KOPT-K1 (cell line): ENCODE measurements around the gene MVK.

Experiments
- H3K27ac ChIP-seq: fragments of 200-600 bp; sonication (generic); 2 replicates; pipeline ENCODE4 v1.5.1; 2016; ENCODE audit warnings: antibody characterized with exemption, mild to moderate bottlenecking, low read depth, low read length; ENCODE audit not compliant: poor library complexity, severe bottlenecking
- H3K36me3 ChIP-seq: fragments of 200-600 bp; sonication (generic); 2 replicates; pipeline ENCODE4 v1.5.1; 2017; ENCODE audit warnings: antibody characterized with exemption, mild to moderate bottlenecking, low read length, moderate library complexity; ENCODE audit not compliant: insufficient read depth
- H3K9me3 ChIP-seq: fragments of 200-600 bp; sonication (generic); 2 replicates; pipeline ENCODE4 v1.5.1; 2017; ENCODE audit warnings: antibody characterized with exemption, low read length, mild to moderate bottlenecking; ENCODE audit not compliant: insufficient read depth, poor library complexity, severe bottlenecking

The MVK gene

DNA sequence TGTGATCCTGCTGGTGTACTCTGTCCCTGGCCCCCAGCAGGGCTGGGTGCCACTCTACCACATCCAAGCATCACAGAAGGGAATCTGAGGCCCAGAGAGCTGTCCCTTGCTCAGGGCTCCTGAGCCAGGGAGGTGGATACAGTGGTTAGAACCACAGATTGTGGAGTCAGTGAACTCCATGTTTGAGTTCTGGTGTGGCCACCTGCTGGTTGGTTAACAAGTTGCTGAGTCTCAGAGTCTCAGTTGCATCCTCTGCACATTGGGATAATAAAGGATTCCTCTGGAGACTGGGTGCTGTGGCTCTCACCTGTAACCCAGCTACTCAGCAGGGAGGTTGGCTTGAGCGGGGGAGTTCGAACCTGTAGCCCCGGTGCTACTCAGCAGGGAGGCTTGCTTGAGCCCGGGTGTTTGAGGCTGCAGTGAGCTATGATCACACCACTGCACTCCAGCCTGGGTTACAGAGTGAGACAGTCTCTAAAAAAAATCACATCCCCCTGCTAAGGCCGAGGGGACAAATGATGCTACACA is 39.4 kb downstream of the MVK start:
- no peak overlapping the region for H3K27ac ChIP-seq
- H3K36me3 ChIP-seq: no peaks in the 10 kb centered on the region
- no peaks in the 10 kb centered on the region for H3K9me3 ChIP-seq

DNA sequence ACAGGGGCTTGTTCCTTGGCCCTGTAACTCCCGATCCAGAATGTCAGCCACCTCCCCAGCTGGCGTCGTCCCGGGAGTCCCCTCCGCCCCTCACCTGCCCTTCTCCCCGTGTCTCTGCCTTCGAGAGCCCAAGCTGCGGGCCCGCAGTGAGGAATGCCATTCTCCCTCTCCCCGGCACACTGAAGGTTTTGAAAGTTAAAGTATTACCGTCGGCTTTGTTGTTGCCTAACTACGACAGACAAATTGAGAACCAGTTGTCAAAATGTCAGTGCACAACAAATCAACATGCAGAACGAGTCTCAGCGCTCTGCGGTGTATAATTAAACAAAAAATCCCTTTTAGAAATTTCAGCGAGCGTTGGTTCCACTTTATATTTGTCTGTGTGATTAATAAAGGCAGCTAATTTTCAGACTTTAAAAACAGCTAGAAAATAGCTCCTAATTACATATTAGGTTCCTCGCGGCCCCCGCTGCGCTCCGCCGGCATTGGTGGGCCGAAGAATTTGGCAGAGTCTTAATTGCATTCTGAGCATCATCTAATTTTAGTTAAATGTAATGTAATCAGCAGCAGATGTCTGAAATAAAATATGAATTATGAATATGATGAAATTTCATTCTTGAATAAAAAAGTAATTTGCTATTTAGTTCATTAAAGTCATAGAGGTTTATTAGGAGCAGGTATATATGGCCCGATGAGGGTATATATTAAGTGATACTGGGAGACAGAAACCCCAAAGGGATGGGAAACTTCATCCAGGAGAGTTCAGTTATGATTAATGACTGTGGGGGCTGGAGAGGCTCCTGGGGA is 40.3 kb downstream of the MVK start:
- Histone ChIP-seq H3K9me3 (no peaks in the 10 kb centered on the region), H3K36me3 (no peaks in the 10 kb centered on the region), H3K27ac (no peak overlapping the region)

DNA sequence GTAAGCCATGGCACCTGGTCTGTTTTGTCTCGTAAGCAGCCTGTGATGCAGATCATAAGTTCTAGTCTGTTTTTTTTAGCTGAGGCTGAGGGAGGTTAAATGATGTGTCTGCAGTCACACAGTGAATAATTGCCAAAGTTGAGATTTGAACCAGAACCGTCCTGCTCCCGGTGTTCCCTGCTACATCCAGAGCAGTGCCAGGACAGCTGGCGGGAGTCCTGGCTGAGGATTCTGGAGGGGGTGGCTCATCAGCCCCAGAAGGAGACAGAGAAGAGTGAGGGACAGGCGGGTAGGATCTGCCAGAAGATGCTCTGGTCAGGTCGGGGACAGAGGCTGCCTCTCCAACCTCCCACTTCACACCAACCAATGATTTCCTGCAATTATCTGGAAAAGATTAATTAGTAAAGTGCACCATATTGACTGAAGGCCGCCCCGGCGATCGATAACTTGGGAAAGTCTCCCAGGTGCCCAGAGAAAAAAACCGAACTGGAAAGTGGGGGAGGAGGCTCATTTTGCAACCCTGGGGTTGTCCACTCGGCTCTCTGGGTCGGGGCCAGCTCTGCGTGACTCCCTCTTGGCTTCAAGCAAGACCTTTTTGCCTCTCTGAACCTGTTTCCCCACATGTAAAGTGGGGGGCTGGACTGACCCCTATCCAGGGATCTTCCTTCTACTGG is 42.1 kb downstream of the MVK start:
- H3K27ac ChIP-seq: no peak overlapping the region
- no peaks in the 10 kb centered on the region for H3K36me3 ChIP-seq
- no peaks in the 10 kb centered on the region for H3K9me3 ChIP-seq

DNA sequence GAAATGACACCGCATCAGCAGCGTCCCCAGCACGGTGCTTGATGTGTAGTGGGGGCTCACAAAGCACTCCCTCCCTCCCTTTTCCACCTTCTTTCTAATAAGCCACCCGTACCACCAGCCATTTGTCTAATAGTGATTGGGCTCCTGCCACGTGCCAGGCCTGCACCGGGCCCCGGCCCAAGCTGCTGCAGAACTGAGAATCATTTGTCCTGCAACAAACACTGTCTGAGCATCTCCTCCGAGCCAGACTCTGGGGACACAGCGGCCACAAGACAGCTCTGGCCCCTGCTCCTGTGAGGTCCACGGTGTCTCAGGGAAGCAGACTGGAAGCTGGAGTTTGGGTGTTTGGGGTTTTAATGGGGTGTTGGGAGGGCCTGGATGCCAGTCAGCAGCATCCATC is 43.9 kb downstream of the MVK start:
- H3K27ac ChIP-seq: no peak overlapping the region
- H3K36me3 ChIP-seq: no peaks in the 10 kb centered on the region
- no peaks in the 10 kb centered on the region for H3K9me3 ChIP-seq

DNA sequence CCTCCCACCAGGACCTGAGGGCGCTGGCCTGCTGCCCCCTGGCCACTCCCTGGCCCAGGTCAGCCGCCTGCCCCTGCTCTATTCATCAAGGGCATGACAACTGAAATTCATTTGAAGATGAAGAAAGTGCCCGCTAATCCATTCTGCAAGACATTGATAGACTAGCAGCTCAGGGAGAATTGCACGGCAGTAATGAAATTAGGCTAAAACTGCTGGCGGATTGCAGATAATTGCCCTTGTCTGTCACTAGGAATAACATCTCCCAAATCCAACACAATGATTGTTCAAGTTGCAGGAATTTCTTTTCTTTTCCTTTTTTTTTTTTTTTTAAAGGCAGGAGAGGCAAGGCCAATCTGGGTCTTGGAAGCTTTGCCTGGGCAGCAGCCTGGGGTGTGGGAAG is 44.5 kb downstream of the MVK start:
- Histone ChIP-seq H3K27ac (no peak overlapping the region), H3K36me3 (no peaks in the 10 kb centered on the region), H3K9me3 (no peaks in the 10 kb centered on the region)

DNA sequence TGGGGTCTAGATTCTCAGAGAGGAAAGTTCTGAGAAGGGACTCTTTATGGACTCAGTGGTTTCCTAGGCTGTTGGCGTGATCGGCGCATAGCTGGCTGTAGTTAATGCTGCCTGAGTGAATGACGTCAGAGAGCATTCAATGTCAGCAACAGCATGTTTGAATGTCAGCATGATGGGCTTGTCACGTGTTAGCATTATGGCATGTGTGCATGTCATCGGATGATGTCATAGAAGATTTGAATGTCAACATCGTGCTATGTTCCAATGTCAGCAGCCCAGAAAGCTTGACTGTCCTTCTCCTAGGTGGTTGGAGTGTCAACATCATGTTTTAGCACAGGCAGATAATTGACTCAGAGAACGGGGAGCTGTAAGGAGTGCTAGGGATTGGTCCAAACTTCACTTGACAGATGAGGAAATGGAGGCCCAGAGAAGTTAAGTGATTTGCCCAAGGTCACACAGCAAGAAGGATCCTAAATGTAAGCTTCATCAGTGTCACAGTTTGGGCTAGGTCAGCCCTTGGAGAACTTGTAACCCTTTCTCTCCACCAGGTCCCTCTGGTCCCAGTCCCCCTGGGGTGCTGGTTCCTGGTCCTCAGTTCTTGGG is 45.5 kb downstream of the MVK start:
- no peak overlapping the region for H3K27ac ChIP-seq
- H3K9me3 ChIP-seq: no peaks in the 10 kb centered on the region
- H3K36me3 ChIP-seq: no peaks in the 10 kb centered on the region

DNA sequence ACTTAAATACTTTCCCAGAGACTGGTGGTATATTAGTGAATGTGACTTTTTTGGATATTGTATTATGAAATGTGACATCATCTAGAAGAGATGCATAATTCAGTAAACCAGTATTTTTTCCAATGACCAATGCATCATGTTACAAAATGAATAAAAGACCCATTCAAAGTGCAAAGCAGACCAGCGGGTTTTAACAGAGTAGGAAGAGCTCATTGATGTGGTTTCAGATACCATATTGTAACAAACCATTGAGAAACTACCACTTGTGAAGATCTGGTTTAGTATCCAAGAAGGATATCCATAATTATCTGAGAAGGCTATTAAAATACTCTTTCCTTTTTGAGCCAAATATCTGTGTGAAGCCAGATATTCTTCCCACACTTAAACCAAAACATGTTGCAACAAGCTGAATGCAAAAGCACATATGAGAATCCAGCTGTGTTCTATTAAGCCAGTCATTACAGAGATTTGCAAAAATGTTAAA is 47.7 kb downstream of the MVK start:
- Histone ChIP-seq H3K27ac (no peak overlapping the region), H3K9me3 (no peaks in the 10 kb centered on the region), H3K36me3 (no peaks in the 10 kb centered on the region)

DNA sequence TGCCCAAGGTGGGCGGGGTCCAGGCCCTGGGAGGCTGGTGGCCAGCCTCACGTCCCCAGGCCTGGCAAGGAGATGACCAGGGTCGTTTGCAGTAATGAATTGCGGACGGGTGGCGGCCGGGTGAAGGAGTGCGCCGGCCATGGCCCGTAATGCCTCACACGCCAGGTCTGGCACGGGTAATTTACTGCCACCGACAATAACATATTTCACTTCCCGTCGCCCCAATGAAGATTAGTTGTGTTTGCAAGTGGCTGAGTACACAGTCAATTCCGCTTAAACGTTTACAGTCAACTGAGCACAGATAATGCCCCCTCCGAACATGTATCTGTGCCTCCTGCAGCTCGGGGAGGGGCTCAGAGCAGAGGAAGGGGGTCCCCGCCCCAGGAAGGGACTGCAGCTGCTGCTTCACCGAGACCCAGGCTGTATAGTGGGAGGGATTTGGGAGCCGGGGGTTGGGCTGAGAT is 48.3 kb downstream of the MVK start:
- no peak overlapping the region for H3K27ac ChIP-seq
- no peaks in the 10 kb centered on the region for H3K9me3 ChIP-seq
- no peaks in the 10 kb centered on the region for H3K36me3 ChIP-seq

DNA sequence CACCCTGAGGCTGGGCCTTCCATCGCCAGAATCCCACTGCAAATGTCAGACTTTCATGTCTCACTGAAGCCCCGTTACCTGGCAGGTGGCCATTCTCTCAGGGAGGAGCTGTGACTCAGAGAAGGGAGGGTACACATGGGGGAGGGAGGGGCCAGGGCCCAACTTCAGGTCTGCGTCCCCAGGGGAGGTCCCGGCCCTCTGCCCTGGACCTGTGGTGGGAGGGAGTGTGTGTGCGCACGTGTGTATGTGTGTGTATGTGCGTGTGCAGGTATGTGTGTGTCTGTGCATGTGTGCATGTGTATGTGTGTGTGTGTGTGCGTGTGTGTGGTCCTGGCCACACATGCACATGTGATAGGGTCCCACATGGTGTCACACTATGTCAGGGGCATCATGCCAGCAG is 50.9 kb downstream of the MVK start:
- H3K27ac ChIP-seq: no peak overlapping the region
- H3K36me3 ChIP-seq: no peaks in the 10 kb centered on the region
- H3K9me3 ChIP-seq: no peaks in the 10 kb centered on the region

DNA sequence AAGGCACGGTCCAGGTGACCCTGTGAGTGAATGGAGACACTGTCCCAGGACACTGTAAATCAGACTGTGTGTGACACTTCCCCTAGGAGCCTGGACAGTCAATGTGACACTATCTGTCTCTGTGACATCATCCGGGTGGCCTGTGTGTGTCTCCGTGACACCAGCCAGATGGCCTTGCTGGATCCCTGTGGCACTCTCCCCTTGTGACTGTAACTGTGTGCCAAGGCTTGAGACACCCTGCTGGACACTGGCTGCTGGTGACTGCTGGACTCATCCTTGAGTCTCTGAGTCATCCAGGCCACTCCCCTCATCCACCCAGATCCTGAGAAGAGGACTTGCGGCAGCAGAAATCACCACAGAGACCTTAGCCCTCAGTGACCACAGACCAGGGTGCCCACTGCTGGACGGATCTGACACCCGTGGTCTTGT is 51.6 kb downstream of the MVK start:
- Histone ChIP-seq H3K27ac (no peak overlapping the region), H3K9me3 (no peaks in the 10 kb centered on the region), H3K36me3 (no peaks in the 10 kb centered on the region)

DNA sequence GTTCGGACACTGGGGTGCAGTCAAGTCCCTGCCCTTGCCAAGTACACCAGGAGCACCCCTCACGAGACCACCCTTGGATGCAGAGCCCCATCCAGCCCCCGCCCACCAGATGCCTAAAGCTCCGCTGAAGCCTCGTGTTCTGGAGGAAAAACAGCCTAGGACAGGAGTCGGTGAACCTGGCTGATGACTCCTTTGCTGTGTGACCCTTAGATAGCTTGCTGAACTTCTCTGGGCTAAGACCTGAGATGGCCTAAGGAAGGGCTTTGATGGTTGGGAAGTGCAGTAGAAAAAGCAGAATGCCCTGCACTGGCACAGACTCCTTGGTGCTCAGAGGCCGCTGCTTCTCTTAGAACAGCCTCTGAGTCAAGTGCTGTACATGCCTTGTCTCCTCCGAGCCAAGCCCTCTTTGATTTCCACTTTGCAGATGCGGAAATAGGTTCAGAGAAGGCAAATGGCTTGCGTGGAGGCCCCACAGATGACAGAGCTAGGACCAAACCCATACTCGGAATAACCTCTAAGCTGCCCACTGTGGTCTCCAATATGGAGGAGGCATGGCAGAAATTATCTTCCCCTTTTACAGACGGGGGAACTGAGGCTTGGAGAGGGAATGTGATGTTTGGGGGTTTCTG is 52.3 kb downstream of the MVK start:
- no peaks in the 10 kb centered on the region for H3K36me3 ChIP-seq
- no peak overlapping the region for H3K27ac ChIP-seq
- no peaks in the 10 kb centered on the region for H3K9me3 ChIP-seq

DNA sequence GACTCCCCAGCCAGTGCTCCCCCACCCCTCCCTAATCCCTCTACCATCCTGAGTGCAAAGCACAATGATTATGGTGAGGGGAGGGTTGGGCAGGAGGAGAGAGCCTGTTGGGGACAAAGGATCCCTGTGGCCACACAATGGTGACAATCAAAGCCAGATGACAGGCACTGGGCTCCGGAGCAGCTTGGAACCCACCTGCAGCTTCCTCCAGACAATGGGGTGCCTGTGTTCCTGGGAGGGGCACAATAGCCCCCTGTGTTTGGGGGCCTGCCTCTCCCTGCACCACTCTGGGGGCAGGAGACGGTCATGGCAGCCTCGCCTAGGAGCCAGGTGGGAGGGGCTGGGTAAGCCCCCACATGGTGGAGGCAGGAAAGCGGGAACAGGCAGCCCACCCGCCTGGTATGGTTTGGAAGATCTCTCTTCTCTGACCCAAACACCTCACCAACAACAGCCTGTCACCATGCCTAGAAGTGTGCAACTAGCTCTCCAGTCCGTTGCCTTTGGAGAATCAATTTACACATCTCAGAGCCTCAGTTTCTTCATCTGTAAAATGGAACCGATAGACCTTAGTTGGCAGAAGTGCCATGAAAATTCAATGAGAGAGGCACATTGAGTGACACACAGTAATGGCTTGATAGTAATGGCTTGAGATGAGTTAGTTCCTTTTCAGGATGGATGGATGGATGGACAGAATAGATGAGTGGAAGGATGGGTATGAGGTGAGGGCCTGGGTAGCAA is 53.0 kb downstream of the MVK start:
- Histone ChIP-seq H3K27ac (no peak overlapping the region), H3K9me3 (no peaks in the 10 kb centered on the region), H3K36me3 (no peaks in the 10 kb centered on the region)

DNA sequence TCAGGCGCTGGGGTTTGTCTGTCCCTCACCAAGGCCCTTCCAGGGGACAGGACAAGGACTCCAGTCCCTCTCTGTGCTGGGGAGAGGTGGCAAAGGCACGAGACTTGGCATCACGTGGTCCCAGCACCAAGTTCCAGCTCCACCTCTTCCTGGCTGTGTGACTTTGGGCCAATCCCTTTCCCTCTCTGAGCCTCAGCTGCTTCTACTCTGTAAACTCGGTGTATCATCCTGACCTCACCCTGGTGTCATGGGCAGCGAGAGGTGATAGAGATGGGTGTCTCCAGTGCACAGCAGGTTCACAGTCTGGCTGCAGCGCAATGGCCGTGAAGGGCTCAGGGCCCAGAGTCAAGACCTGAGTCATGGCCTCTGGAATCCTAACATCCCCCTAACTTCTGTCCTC is 54.0 kb downstream of the MVK start:
- Histone ChIP-seq H3K27ac (no peak overlapping the region), H3K36me3 (no peaks in the 10 kb centered on the region)

DNA sequence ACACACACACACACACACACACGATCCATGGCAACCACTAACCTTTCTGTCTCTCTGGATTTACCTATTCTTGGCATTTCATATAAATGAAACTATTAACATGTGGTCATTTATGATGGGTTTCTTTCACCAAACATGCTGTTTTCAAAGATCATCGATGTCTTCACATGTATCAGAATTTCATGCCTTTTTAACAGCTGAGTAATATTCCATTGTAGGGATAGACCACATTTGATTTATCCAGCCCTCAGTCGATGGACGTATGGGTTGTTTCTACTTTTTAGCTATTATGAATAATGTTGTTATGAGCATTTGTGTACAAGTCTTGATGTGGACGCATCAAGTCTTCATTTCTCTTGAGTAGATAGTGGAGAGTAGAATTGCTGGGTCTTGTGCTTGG is 56.5 kb downstream of the MVK start:
- Histone ChIP-seq H3K36me3 (no peaks in the 10 kb centered on the region), H3K27ac (no peak overlapping the region), H3K9me3 (no peaks in the 10 kb centered on the region)

More for the DNA sequence above, 54.0 kb downstream of the MVK start:
- no peaks in the 10 kb centered on the region for H3K9me3 ChIP-seq
